ENCODE results near the gene DIS3L.
"Not testable (repeated sequence)": the region's sequence is repeated elsewhere in the genome, so short reads cannot be mapped to it uniquely, and the experiment has no call there.

DIS3L gene

DNA sequence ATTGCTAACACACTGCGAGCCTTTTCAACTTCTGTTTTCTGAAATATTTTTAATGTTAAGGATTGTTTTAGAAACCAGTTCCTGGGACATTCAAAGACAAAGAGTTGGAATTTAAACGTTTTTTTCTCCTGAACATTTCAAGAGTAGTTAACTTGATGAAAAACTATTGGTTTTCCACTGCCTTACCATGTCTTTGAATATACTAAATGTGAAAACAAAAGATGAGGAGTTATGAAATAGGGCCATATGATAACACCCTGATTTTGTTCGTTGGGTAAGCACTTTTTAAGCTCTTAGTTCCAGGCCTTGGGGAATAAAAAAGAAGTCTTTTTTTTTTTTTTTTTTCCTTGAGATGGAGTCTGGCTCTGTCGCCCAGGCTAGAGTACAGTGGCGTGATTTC, 2.8 kb downstream of the DIS3L start:
- ATAC-seq = no peak

DNA sequence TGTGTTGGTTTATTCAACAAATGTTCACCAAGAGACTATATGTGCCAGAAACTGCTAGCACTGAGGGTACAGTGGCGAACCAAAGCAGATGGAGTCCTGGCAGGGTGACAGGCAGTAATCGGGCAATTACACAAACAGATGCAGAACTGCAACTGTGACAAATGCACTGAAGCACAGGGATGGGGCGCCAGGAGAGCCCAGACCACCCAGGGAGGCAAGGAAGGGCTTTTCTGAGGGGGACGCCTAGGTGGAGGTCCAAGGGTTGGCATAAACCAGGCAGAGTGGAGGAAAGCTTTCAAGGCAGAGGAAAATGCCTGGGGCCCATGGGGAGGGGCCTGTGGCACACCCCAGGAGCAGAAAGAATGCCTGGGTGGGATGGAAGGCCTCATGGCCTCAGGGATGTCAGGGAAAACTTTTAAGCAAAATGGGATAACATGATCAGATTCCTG, 5.5 kb downstream of the DIS3L start:
- TF ChIP-seq ISL1 (CRISPR knock-in tag; IDR thresholded peaks at IDR 0.05) (no peak), ZNF8 (CRISPR knock-in tag; IDR thresholded peaks at IDR 0.05) (no peak)
- no peak for ATAC-seq

More for the DNA sequence above, 2.8 kb downstream of the DIS3L start:
- TF ChIP-seq CSDC2 (CRISPR knock-in tag; IDR thresholded peaks at IDR 0.05) = no peak
- TF ChIP-seq, protein P1, sequence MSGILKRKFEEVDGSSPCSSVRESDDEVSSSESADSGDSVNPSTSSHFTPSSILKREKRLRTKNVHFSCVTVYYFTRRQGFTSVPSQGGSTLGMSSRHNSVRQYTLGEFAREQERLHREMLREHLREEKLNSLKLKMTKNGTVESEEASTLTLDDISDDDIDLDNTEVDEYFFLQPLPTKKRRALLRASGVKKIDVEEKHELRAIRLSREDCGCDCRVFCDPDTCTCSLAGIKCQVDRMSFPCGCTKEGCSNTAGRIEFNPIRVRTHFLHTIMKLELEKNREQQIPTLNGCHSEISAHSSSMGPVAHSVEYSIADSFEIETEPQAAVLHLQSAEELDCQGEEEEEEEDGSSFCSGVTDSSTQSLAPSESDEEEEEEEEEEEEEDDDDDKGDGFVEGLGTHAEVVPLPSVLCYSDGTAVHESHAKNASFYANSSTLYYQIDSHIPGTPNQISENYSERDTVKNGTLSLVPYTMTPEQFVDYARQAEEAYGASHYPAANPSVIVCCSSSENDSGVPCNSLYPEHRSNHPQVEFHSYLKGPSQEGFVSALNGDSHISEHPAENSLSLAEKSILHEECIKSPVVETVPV (CRISPR knock-in tag; IDR thresholded peaks at IDR 0.05) = no peak
- no peak for TF ChIP-seq ZFP30 (CRISPR knock-in tag; IDR thresholded peaks at IDR 0.05)
- TF ChIP-seq GLIS3 (CRISPR knock-in tag; IDR thresholded peaks at IDR 0.05) = no peak
- TF ChIP-seq, protein P2, sequence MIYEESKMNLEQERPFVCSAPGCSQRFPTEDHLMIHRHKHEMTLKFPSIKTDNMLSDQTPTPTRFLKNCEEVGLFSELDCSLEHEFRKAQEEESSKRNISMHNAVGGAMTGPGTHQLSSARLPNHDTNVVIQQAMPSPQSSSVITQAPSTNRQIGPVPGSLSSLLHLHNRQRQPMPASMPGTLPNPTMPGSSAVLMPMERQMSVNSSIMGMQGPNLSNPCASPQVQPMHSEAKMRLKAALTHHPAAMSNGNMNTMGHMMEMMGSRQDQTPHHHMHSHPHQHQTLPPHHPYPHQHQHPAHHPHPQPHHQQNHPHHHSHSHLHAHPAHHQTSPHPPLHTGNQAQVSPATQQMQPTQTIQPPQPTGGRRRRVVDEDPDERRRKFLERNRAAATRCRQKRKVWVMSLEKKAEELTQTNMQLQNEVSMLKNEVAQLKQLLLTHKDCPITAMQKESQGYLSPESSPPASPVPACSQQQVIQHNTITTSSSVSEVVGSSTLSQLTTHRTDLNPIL (CRISPR knock-in tag; IDR thresholded peaks at IDR 0.05; ENCODE audit: low read depth) = no peak
- TF ChIP-seq, protein P3, sequence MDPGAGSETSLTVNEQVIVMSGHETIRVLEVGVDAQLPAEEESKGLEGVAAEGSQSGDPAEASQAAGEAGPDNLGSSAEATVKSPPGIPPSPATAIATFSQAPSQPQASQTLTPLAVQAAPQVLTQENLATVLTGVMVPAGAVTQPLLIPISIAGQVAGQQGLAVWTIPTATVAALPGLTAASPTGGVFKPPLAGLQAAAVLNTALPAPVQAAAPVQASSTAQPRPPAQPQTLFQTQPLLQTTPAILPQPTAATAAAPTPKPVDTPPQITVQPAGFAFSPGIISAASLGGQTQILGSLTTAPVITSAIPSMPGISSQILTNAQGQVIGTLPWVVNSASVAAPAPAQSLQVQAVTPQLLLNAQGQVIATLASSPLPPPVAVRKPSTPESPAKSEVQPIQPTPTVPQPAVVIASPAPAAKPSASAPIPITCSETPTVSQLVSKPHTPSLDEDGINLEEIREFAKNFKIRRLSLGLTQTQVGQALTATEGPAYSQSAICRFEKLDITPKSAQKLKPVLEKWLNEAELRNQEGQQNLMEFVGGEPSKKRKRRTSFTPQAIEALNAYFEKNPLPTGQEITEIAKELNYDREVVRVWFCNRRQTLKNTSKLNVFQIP (CRISPR knock-in tag; IDR thresholded peaks at IDR 0.05; ENCODE audit: borderline replicate concordance, low read depth) = no peak
- TF ChIP-seq TOX (CRISPR knock-in tag; IDR thresholded peaks at IDR 0.05; ENCODE audit: borderline replicate concordance) = no peak
- no peak for TF ChIP-seq ZNF70 (CRISPR knock-in tag; IDR thresholded peaks at IDR 0.05)
- no peak for TF ChIP-seq TCF4 (CRISPR knock-in tag; IDR thresholded peaks at IDR 0.05; ENCODE audit: borderline replicate concordance)
- no peak for TF ChIP-seq SNAI2 (CRISPR knock-in tag; IDR thresholded peaks at IDR 0.05)

DNA sequence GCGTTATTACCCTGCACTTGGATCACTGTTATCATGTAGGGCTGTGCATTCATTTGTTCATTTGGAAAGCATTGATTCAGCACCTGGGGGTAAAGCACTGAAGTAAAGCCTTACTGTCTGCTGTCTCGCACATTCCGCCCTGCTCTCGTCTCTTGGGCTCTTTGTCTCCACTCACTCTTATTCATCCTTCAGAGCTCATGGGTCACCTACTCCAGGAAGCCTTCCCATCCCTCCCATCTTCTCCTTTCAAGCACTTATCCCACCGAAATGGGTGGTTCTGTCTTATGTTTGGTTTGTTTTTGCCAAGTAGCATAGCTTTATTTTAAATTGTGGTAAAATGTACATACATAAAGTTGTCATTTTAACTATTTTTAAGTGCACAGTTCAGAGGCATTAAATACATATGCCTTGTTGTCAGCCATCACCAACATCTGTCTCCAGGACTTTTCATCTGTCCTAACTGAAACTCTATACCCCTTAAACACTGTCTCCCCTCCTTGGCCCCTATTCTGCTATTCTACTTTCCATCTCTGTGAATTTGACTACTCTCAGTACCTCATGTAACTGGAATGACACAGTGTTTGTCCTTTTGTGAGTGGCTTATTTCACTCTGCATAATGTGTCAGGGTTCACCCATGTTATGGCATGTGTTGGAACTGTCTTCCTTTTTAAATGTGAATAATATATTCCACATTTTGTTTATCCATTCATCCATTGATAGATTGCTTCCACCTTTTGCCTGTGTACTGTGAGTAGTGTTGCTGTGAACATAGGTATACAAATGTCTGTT, 9.3 kb downstream of the DIS3L start:
- no peak for ATAC-seq
- peak; percentile 82 for TF ChIP-seq ZFP3 (CRISPR knock-in tag; IDR thresholded peaks at IDR 0.05)
- TF ChIP-seq TCF4 (CRISPR knock-in tag; IDR thresholded peaks at IDR 0.05; ENCODE audit: borderline replicate concordance) = no peak
- TF ChIP-seq, protein P4, sequence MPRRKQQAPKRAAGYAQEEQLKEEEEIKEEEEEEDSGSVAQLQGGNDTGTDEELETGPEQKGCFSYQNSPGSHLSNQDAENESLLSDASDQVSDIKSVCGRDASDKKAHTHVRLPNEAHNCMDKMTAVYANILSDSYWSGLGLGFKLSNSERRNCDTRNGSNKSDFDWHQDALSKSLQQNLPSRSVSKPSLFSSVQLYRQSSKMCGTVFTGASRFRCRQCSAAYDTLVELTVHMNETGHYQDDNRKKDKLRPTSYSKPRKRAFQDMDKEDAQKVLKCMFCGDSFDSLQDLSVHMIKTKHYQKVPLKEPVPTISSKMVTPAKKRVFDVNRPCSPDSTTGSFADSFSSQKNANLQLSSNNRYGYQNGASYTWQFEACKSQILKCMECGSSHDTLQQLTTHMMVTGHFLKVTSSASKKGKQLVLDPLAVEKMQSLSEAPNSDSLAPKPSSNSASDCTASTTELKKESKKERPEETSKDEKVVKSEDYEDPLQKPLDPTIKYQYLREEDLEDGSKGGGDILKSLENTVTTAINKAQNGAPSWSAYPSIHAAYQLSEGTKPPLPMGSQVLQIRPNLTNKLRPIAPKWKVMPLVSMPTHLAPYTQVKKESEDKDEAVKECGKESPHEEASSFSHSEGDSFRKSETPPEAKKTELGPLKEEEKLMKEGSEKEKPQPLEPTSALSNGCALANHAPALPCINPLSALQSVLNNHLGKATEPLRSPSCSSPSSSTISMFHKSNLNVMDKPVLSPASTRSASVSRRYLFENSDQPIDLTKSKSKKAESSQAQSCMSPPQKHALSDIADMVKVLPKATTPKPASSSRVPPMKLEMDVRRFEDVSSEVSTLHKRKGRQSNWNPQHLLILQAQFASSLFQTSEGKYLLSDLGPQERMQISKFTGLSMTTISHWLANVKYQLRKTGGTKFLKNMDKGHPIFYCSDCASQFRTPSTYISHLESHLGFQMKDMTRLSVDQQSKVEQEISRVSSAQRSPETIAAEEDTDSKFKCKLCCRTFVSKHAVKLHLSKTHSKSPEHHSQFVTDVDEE (CRISPR knock-in tag; IDR thresholded peaks at IDR 0.05) = no peak
- TF ChIP-seq ZNF70 (CRISPR knock-in tag; IDR thresholded peaks at IDR 0.05) = no peak
- TF ChIP-seq CSDC2 (CRISPR knock-in tag; IDR thresholded peaks at IDR 0.05) = no peak

DNA sequence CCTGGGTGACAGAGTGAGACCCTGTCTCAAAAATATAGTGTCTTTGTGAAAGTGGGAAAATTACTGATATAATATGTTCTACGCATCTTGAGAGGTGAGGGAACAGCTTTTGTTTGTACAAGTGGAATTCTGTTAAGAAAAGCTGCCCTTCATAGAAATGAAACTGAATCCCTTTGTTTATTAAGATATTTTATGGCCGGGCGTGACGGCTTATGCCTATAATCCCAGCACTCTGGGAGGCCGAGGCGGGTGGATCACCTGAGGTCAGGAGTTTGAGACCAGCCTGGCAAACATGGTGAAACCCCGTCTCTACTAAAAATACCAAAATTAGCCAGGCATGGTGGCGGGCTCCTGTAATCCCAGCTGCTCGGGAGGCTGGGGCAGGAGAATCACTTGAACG, 11.1 kb downstream of the DIS3L start:
- ATAC-seq = not testable (repeated sequence)

DNA sequence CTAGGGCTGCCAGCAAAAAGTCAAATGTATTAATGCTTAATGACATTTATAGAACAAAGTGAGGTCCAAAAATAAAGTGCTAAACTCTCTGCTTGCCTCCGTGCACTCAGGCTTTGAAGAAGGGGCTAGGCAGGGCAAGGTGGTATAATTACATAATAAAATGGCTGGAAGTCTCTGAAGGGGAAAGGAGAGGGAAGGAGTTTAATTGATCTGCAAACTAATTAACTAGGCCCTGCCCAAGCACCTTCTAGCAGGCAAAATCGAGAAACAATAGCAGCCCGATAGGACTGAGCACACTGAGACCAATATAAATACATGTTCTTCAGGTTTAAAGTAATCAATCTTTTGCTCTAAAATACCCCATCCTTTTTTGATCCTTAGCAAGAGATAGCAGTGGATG, 13.0 kb downstream of the DIS3L start:
- no peak for ATAC-seq
- TF ChIP-seq ISL1 (CRISPR knock-in tag; IDR thresholded peaks at IDR 0.05) (no peak), RARB (CRISPR knock-in tag; IDR thresholded peaks at IDR 0.05) (no peak), ZFP30 (CRISPR knock-in tag; IDR thresholded peaks at IDR 0.05) (no peak), ZNF8 (CRISPR knock-in tag; IDR thresholded peaks at IDR 0.05) (no peak), BACH2 (CRISPR knock-in tag; IDR thresholded peaks at IDR 0.05; ENCODE audit: borderline replicate concordance) (no peak), ZFP3 (CRISPR knock-in tag; IDR thresholded peaks at IDR 0.05) (no peak), OSR1 (CRISPR knock-in tag; IDR thresholded peaks at IDR 0.05) (no peak), TOX (CRISPR knock-in tag; IDR thresholded peaks at IDR 0.05; ENCODE audit: borderline replicate concordance) (no peak), ZNF565 (CRISPR knock-in tag; conservative IDR thresholded peaks at IDR 0.05; ENCODE audit: low read depth) (no peak), PPARA (CRISPR knock-in tag; IDR thresholded peaks at IDR 0.05; ENCODE audit: borderline replicate concordance) (no peak)
- TF ChIP-seq, protein P2 (CRISPR knock-in tag; IDR thresholded peaks at IDR 0.05; ENCODE audit: low read depth) = no peak
- TF ChIP-seq, protein P4 (CRISPR knock-in tag; IDR thresholded peaks at IDR 0.05) = no peak
- TF ChIP-seq, protein P1 (CRISPR knock-in tag; IDR thresholded peaks at IDR 0.05) = no peak

All from SK-N-SH treated with all-trans-retinoic acid at 6 μM for 48 hours (cell line).